Measurements from ENCODE around the gene BRD9. TPM values are rescaled to one million over a fixed set of nuclear protein-coding genes. Genes with fewer than 3 reads are reported as not detected.
"Not testable (repeated sequence)": the region's sequence is repeated elsewhere in the genome, so short reads cannot be mapped to it uniquely, and the experiment has no call there.

BRD9 gene
- polyA plus RNA-seq, 1 donor (not counting 4 experiments of a cell fraction or from before 2014, with no cell fraction given): 10.1 TPM

DNA sequence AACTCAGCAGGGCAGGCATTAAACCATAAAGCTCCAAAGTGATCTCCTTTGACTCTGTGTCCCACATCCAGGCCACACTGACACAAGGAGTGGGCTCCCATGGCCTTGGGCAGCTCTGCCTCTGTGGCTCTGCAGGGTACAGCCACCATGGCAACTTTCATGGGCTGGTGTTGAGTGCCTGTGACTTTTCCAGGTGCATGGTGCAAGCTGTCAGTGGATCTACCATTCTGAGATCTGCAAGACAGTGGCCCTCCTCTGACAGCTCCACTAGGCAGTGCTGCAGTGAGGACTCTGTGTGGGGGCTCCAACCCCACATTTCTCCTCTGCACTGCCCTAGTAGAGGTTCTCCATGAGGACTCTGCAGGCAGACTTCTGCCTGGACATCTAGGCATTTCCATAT is 41.4 kb upstream of the BRD9 start:
- H3K27ac ChIP-seq (ENCODE audit: control insufficient read depth, insufficient read depth, low read length); H3K9ac ChIP-seq (ENCODE audit: control insufficient read depth, extremely low read depth, insufficient read depth, low read length); dilution Hi-C loops (cut with MboI; ENCODE audit: extremely low pct_ligation_motif_present, low sequenced_read_pairs); H3K4me1 ChIP-seq (ENCODE audit: control insufficient read depth, extremely low read depth, insufficient read depth, low read length); FAIRE-seq; H3K4me3 ChIP-seq (ENCODE audit: control insufficient read depth in 2 of 3, extremely low read depth in 1 of 3, insufficient read depth in 2 of 3, low read depth in 1 of 3, low read length in 3 of 3); H4K20me1 ChIP-seq (ENCODE audit: control insufficient read depth, extremely low read depth, insufficient read depth, low read length); DNase-seq (ENCODE audit: low read depth, low spot score); H3K27me3 ChIP-seq (ENCODE audit: control insufficient read depth, extremely low read depth, insufficient read depth, low read length); H3K9me1 ChIP-seq (ENCODE audit: control insufficient read depth, extremely low read depth, insufficient read depth, low read length); H3K79me2 ChIP-seq (ENCODE audit: control insufficient read depth, insufficient read depth, low read length); H3K4me2 ChIP-seq (ENCODE audit: control insufficient read depth, extremely low read depth, insufficient read depth, low read depth, low read length); H2AFZ ChIP-seq (ENCODE audit: control insufficient read depth, low read length); H3K36me3 ChIP-seq (ENCODE audit: control insufficient read depth in 2 of 2, extremely low read depth in 1 of 2, insufficient read depth in 2 of 2, low read length in 2 of 2); H3K9me3 ChIP-seq (ENCODE audit: control insufficient read depth, low read depth, low read length): not testable (repeated sequence)

GRCh38 chr5:933251-933861 is 40.8 kb upstream of the BRD9 start:
- Histone ChIP-seq H4K20me1 (ENCODE audit: control insufficient read depth, extremely low read depth, insufficient read depth, low read length) (no peaks in the 10 kb centered on the region), H3K9me1 (ENCODE audit: control insufficient read depth, extremely low read depth, insufficient read depth, low read length) (no peaks in the 10 kb centered on the region), H3K4me1 (ENCODE audit: control insufficient read depth, extremely low read depth, insufficient read depth, low read length) (no peaks in the 10 kb centered on the region), H3K4me3 (ENCODE audit: control insufficient read depth in 2 of 3, extremely low read depth in 1 of 3, insufficient read depth in 2 of 3, low read depth in 1 of 3, low read length in 3 of 3) (no peak overlapping the region), H3K79me2 (ENCODE audit: control insufficient read depth, insufficient read depth, low read length) (no peaks in the 10 kb centered on the region), H3K4me2 (ENCODE audit: control insufficient read depth, extremely low read depth, insufficient read depth, low read depth, low read length) (no peak overlapping the region), H3K9ac (ENCODE audit: control insufficient read depth, extremely low read depth, insufficient read depth, low read length) (no peak overlapping the region), H3K36me3 (ENCODE audit: control insufficient read depth in 2 of 2, extremely low read depth in 1 of 2, insufficient read depth in 2 of 2, low read length in 2 of 2) (no peaks in the 10 kb centered on the region), H3K27me3 (ENCODE audit: control insufficient read depth, extremely low read depth, insufficient read depth, low read length) (peaks cover 4% of the 10 kb centered on the region), H3K27ac (ENCODE audit: control insufficient read depth, insufficient read depth, low read length) (no peak overlapping the region), H3K9me3 (ENCODE audit: control insufficient read depth, low read depth, low read length) (no peaks in the 10 kb centered on the region), H2AFZ (ENCODE audit: control insufficient read depth, low read length) (no peak overlapping the region)
- TF ChIP-seq CTCF (optimal IDR thresholded peaks at IDR 0.05 in 1 of 3, IDR thresholded peaks at IDR 0.05 in 1 of 3, conservative IDR thresholded peaks at IDR 0.05 in 1 of 3; ENCODE audit: extremely low read depth in 1 of 3, insufficient read depth in 2 of 3, low read length in 3 of 3): no peak
- no peak for TF ChIP-seq EZH2 (IDR thresholded peaks at IDR 0.05; ENCODE audit: low read length)
- dilution Hi-C loops (cut with MboI; ENCODE audit: extremely low pct_ligation_motif_present, low sequenced_read_pairs): no loop called here
- DNase-seq (ENCODE audit: low read depth, low spot score) (no peak), FAIRE-seq (no peak)
